GM19193 (cell line): ENCODE results near the gene SPTLC3.

Source experiments
- POLR2A ChIP-seq: IDR thresholded peaks from 4 replicates; pipeline ENCODE4 v1.6.1; 2011; ENCODE audit not compliant: insufficient read depth, insufficient read length; ENCODE audit errors: extremely low read depth

The SPTLC3 gene

GRCh38 chr20:13008761-13009681 is at the start of gene SPTLC3:
SPTLC3 (plus strand) TSS chr20:13008972; CDS start chr20:13009268, 296 bp downstream.
- no peak for TF ChIP-seq POLR2A

GRCh38 chr20:12961725-12962124 is 47.0 kb upstream of the SPTLC3 start:
- TF ChIP-seq POLR2A, result no peak

- TF ChIP-seq POLR2A, result no peak
These were observed 45.9 kb upstream of the SPTLC3 start for GRCh38 chr20:12962895-12963294.

GRCh38 chr20:12963416-12963815 is 45.4 kb upstream of the SPTLC3 start:
- no peak for TF ChIP-seq POLR2A

- no peak for TF ChIP-seq POLR2A
These were observed 43.4 kb upstream of the SPTLC3 start for GRCh38 chr20:12965212-12965869.

GRCh38 chr20:12965870-12966251 is 42.9 kb upstream of the SPTLC3 start:
- no peak for TF ChIP-seq POLR2A

GRCh38 chr20:12966468-12967085 is 42.2 kb upstream of the SPTLC3 start:
- no peak for TF ChIP-seq POLR2A

- no peak for TF ChIP-seq POLR2A
These were observed 40.8 kb upstream of the SPTLC3 start for GRCh38 chr20:12967932-12968331.

- no peak for TF ChIP-seq POLR2A
These were observed 40.3 kb upstream of the SPTLC3 start for GRCh38 chr20:12968472-12968871.

GRCh38 chr20:12969071-12969669 is 39.6 kb upstream of the SPTLC3 start:
- TF ChIP-seq POLR2A, result no peak

- TF ChIP-seq POLR2A, result no peak
These were observed 38.4 kb upstream of the SPTLC3 start for GRCh38 chr20:12970372-12970821.

- no peak for TF ChIP-seq POLR2A
These were observed 32.8 kb upstream of the SPTLC3 start for GRCh38 chr20:12975833-12976608.

GRCh38 chr20:12976720-12977309 is 32.0 kb upstream of the SPTLC3 start:
- no peak for TF ChIP-seq POLR2A
